Measurements from ENCODE around the gene MYB. TPM values are rescaled to one million over a fixed set of nuclear protein-coding genes. Genes with fewer than 3 reads are reported as not detected.
"Not testable (repeated sequence)": the region's sequence is repeated elsewhere in the genome, so short reads cannot be mapped to it uniquely, and the experiment has no call there.

Gene MYB
- total RNA-seq, 1 donor from 2014 or later, result 0.17 TPM

GRCh38 chr6:135224037-135224647 is 43.0 kb downstream of the MYB start:
- no peak for DNase-seq

- DNase-seq, result no peak
These were observed 44.8 kb downstream of the MYB start for GRCh38 chr6:135225911-135226310.

- no peak for DNase-seq
These were observed 45.4 kb downstream of the MYB start for GRCh38 chr6:135226537-135226936.

GRCh38 chr6:135227349-135227748 is 46.2 kb downstream of the MYB start:
- no peak for DNase-seq

GRCh38 chr6:135227758-135228157 is 46.6 kb downstream of the MYB start:
- no peak for DNase-seq

GRCh38 chr6:135228486-135228885 is 47.4 kb downstream of the MYB start:
- no peak for DNase-seq

- DNase-seq, result no peak
These were observed 48.9 kb downstream of the MYB start for GRCh38 chr6:135229996-135230395.

- DNase-seq, result no peak
These were observed 49.8 kb downstream of the MYB start for GRCh38 chr6:135230711-135231468.

- no peak for DNase-seq
These were observed 50.3 kb downstream of the MYB start for GRCh38 chr6:135231469-135231844.

- DNase-seq, result no peak
These were observed 52.8 kb downstream of the MYB start for GRCh38 chr6:135233686-135234491.

GRCh38 chr6:135234492-135234780 is 53.3 kb downstream of the MYB start:
- DNase-seq, result no peak

GRCh38 chr6:135235716-135236115 is 54.6 kb downstream of the MYB start:
- DNase-seq, result no peak

- no peak for DNase-seq
These were observed 55.2 kb downstream of the MYB start for GRCh38 chr6:135236319-135236718.

- DNase-seq, result no peak
These were observed 55.6 kb downstream of the MYB start for GRCh38 chr6:135236732-135237131.

- DNase-seq, result no peak
These were observed 59.6 kb downstream of the MYB start for GRCh38 chr6:135240711-135241110.

GRCh38 chr6:135243871-135244796 is 63.0 kb downstream of the MYB start:
- DNase-seq, result no peak

- no peak for DNase-seq
These were observed 63.7 kb downstream of the MYB start for GRCh38 chr6:135244805-135245204.

- DNase-seq, result not testable (repeated sequence)
These were observed 65.4 kb downstream of the MYB start for GRCh38 chr6:135246412-135247012.

- no peak for DNase-seq
These were observed 69.1 kb downstream of the MYB start for GRCh38 chr6:135250234-135250633.

GRCh38 chr6:135250751-135251497 is 69.8 kb downstream of the MYB start:
- no peak for DNase-seq
